Effector memory CD8-positive, alpha-beta T cell (primary cell): ENCODE measurements around the gene ST3GAL5.
"Not testable (repeated sequence)": the region's sequence is repeated elsewhere in the genome, so short reads cannot be mapped to it uniquely, and the experiment has no call there.

Experiments used
- ATAC-seq: fragments of 150-1000 bp; cut with Tn5 transposase; replicated peaks from 2 replicates; pipeline ENCODE4 v1.10.0; 2021; ENCODE audit warnings: mild to moderate bottlenecking, moderate library complexity
- DNase-seq, 3 experiments: peaks; one replicate each; pipeline ENCODE4 v3.0.0; 2021
- H3K27ac Mint-ChIP-seq, 2 donors: one replicate each; pipeline ENCODE4 v1.8.0; 2022; ENCODE audit warnings: mild to moderate bottlenecking in 2 of 2, mixed read lengths in 2 of 2, moderate library complexity in 2 of 2
- H3K27me3 Mint-ChIP-seq, 2 donors: one replicate each; pipeline ENCODE4 v1.8.0; 2022; ENCODE audit warnings: mixed read lengths in 2 of 2
- H3K36me3 Mint-ChIP-seq: one replicate; pipeline ENCODE4 v1.8.0; 2022; ENCODE audit warnings: mild to moderate bottlenecking, moderate library complexity, mixed read lengths; ENCODE audit not compliant: insufficient read depth
- H3K4me1 Mint-ChIP-seq, 2 donors: one replicate each; pipeline ENCODE4 v1.8.0; 2022; ENCODE audit warnings: low read depth in 2 of 2, mixed read lengths in 2 of 2
- H3K4me3 Mint-ChIP-seq, 2 donors: one replicate each; pipeline ENCODE4 v1.8.0; 2022; ENCODE audit warnings: mild to moderate bottlenecking in 2 of 2, mixed read lengths in 2 of 2, moderate library complexity in 2 of 2
- H3K9me3 Mint-ChIP-seq, 2 donors: one replicate each; pipeline ENCODE4 v1.8.0; 2022; ENCODE audit warnings: mixed read lengths in 2 of 2
- total RNA-seq, 9 experiments: gene quantifications; one replicate each; lab custom pipeline; 2026; lab: John Stamatoyannopoulos, UW

ST3GAL5 gene
- total RNA-seq: 4.6 to 86.9 (median 27.8) reads per million in 9 experiments

DNA sequence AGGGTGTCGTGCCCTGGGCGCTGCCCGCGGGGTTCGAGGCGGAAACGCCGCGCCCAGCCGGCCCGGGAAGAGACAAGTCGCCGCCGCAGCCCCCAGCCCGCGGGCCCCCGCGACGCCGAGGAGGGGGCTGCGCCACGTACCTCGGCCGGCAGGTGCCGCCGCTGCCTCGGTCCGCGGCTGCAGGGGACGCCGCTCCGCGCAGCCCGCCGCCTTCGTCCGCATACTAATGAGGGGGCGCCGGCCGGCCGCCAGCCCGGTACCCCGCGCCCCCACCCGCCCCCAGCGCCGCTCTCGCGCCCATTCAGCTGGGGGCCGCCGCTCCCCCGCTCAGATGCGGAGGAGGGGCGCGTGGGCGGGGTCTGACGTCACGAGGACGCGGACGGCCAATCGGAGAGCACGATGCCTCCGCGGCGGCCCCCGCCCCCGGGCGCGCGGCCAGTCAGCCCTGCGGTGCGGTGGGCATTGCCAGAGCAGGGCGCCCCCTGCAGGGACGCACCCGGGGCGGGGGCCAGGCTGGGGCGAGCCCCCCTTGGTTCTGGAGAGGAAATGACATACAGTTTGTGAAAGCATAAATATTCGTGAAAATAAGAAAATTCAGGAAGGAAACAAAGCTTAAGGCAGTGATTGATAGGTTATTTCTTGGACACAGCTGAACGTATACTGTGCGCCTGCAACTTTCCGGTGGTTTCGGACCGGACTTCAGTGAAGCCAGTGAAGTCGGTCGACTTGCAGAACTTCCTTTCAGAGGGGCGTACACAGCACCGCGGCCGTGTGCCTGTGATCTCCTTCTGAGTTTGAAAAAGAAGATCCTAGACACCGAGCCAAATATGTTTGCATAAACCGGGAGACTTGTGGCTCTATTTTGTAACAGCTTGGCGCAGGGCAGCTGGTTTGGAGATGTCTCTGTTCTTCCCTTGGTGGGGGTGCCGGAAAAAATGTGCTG, at the start of gene ST3GAL5:
Gene ST3GAL5 (minus strand): TSS at position 307 of the 943 bp plus-strand sequence. CDS start 85 bp downstream, at position 222.
- ATAC-seq (peak; percentile 84), DNase-seq (peak; percentile 94)
- no peaks in the 10 kb centered on the region for H3K9me3 Mint-ChIP-seq
- peaks cover 54 to 66% of the 10 kb centered on the region in 2 donors for H3K4me1 Mint-ChIP-seq
- peak within 1 kb of the TSS; percentile 93 to 96 for H3K27ac Mint-ChIP-seq
- H3K36me3 Mint-ChIP-seq: peaks cover 14% of the 10 kb centered on the region
- H3K27me3 Mint-ChIP-seq: no peaks in the 10 kb centered on the region
- peak within 1 kb of the TSS; percentile 91 to 92 for H3K4me3 Mint-ChIP-seq

- peaks cover 5 to 9% of the 10 kb centered on the region in 2 donors for H3K9me3 Mint-ChIP-seq
- no peak overlapping the region for H3K4me3 Mint-ChIP-seq
- DNase-seq (no peak), ATAC-seq (no peak)
- H3K4me1 Mint-ChIP-seq: peaks cover 3 to 4% of the 10 kb centered on the region in 2 donors
- H3K27ac Mint-ChIP-seq: no peak overlapping the region
- H3K36me3 Mint-ChIP-seq: no peaks in the 10 kb centered on the region
- H3K27me3 Mint-ChIP-seq: no peaks in the 10 kb centered on the region
Measured at GRCh38 chr2:85938456-85938855, 49.7 kb upstream of the ST3GAL5 start.

DNA sequence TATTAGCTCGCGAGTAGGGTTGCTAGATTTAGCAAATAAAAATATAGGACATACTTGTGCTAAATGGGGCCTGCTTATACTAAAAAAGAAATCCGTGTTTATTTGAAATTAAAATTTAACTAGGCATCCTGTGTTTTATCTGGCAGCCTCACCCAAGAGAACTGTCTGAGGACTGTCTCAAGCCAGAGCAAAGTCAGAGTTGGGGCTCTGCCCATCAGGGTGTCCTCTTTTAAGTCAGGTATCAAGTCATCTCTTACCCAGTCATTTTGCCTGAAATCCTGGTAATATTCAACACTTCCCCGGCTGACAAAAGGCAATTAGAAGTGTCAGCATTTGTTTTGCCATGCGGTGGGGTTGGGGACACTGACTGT, 48.3 kb upstream of the ST3GAL5 start:
- Mint-ChIP-seq H3K27me3 (no peaks in the 10 kb centered on the region), H3K36me3 (no peaks in the 10 kb centered on the region), H3K4me1 (peaks cover 9% of the 10 kb centered on the region in 2 donors), H3K9me3 (no peaks in the 10 kb centered on the region), H3K27ac (no peak overlapping the region), H3K4me3 (no peak overlapping the region)
- ATAC-seq (no peak), DNase-seq (no peak)

DNA sequence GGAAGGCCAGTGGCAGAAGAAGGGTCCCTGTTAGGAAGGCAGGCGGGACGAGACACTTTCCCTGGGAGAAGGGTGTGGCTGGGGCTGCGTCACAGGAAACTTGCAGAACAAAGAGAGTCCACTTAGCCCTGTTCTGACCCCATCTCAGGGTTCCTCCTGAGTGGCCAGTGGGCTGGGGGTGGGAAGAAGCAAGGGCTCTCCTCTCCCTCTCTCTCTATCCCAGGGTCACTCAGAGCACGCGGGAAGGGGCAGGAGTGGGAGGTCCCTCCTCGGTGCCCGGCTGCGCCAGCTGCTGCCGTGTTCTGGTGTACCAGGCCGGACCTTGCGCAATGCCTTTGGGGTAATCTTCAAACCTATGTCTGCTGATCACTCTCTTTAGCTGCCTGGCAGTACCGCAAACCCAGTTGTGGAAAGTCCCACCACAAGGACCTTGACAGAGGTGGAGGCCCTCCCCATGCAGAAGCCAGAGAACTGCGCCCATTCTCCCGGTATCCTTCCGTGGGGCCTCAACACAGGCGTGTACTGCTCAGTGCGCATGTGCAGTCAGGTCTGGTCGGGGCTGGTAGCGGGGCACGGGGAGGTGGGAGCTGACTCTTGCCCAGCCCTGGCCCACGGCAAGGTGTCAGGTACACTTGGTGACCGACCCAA, 47.8 kb upstream of the ST3GAL5 start:
- H3K4me1 Mint-ChIP-seq: peaks cover 9% of the 10 kb centered on the region in 2 donors
- no peak overlapping the region for H3K27ac Mint-ChIP-seq
- DNase-seq (no peak), ATAC-seq (no peak)
- H3K27me3 Mint-ChIP-seq: no peaks in the 10 kb centered on the region
- H3K4me3 Mint-ChIP-seq: no peak overlapping the region
- no peaks in the 10 kb centered on the region for H3K9me3 Mint-ChIP-seq
- no peaks in the 10 kb centered on the region for H3K36me3 Mint-ChIP-seq

DNA sequence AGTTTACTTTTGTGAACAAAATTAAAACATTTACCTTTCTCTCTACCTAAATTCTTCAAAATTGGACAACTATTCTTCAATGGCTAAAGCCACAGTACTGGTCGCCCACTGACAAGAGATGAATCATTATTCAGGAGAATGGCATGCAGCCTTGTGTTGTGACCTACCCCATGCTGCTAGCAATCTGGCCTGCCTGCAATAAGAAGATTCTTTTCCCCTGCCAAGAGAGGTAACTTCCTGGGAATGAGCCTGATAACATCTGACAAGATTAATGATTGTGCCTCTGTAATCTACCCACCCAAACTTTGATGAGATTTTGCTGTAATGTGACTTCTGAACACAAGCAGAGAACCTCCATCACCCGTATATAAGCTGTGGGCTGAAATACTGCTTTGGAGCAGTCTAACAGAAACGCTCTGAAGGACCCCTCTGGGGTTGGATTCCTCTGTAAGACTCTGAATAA, 47.0 kb upstream of the ST3GAL5 start:
- no peaks in the 10 kb centered on the region for H3K36me3 Mint-ChIP-seq
- no peak for ATAC-seq
- H3K27ac Mint-ChIP-seq: no peak overlapping the region
- no peak overlapping the region for H3K4me3 Mint-ChIP-seq
- no peak for DNase-seq
- H3K4me1 Mint-ChIP-seq: peaks cover 9% of the 10 kb centered on the region in 2 donors
- H3K9me3 Mint-ChIP-seq: no peaks in the 10 kb centered on the region
- H3K27me3 Mint-ChIP-seq: no peaks in the 10 kb centered on the region

DNA sequence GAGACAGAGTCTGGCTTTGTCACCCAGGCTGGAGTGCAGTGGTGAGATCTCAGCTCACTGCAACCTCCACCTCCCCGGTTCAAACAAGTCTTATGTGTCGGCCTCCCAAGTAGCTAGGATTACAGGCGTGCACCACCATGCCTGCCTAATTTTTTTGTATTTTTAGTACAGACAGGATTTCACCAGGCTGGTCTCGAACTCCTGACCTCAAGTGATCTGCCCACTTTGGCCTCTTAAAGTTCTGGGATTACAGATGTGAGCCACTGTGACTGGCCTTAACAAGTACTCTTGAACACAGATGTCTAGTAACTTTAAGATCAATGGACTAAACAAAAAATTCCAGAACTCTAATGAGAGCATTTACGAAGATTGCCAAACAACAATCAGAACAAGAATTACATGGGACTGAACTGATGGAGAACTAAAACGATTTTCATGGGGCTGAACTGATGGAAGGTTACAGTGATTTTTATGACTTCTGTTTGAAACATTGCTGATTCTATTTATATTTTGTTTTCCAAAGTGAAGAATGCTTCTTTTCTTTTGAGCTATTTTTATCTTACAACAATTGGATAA, 46.5 kb upstream of the ST3GAL5 start:
- H3K27me3 Mint-ChIP-seq: no peaks in the 10 kb centered on the region

DNA sequence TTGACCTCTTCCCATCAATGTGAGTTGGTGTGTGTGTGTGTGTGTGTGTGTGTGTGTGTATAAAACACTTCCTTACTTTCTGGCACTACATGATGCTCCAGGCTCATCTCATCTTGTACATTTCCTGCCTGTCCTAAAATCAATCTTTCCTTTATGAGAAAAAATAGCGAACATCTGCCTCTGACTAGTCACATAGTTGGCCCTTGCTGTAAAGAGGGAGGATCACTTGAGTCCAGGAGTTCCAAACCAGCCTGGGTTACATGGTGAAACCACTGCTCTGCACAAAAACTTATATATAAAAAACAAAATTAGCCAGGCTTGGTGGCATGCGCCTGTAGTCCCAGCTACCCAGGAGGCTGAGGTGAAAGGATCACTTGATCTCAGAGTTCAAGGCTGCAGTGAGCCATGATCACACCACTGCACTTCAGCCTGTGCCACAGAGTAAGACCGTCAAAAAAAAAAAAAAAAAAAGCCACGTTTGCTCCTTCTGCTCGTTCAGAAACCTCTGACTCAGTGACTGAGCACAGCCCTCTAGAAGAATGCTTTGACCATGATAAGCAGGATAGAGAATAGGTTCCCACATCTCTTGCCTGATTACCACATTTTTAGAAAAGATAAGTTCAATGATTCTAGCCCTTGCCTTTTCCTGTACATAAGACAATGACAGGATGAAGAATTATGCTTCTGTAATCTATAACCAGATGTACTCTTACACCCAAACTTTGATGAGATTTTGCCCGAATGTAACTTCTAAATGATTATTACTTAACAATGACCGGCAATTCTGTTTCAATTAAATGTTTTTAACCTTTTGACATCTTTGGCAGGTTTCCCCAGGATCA, 45.2 kb upstream of the ST3GAL5 start:
- Mint-ChIP-seq H3K27ac (peak overlapping the region in 1 of 2 donors; percentile 52), H3K27me3 (no peaks in the 10 kb centered on the region), H3K9me3 (no peaks in the 10 kb centered on the region), H3K4me3 (no peak overlapping the region), H3K4me1 (peaks cover 6 to 9% of the 10 kb centered on the region in 2 donors), H3K36me3 (no peaks in the 10 kb centered on the region)
- no peak for DNase-seq
- no peak for ATAC-seq

More for the DNA sequence above, 46.5 kb upstream of the ST3GAL5 start:
- H3K4me3 Mint-ChIP-seq: no peak overlapping the region
- no peaks in the 10 kb centered on the region for H3K9me3 Mint-ChIP-seq
- H3K36me3 Mint-ChIP-seq: no peaks in the 10 kb centered on the region
- no peak for ATAC-seq
- H3K4me1 Mint-ChIP-seq: peaks cover 9% of the 10 kb centered on the region in 2 donors
- H3K27ac Mint-ChIP-seq: no peak overlapping the region
- no peak for DNase-seq

GRCh38 chr2:85931151-85931550, 42.4 kb upstream of the ST3GAL5 start:
- H3K27ac Mint-ChIP-seq, H3K36me3 Mint-ChIP-seq, H3K27me3 Mint-ChIP-seq, ATAC-seq, H3K4me3 Mint-ChIP-seq, H3K9me3 Mint-ChIP-seq, DNase-seq: not testable (repeated sequence)
- H3K4me1 Mint-ChIP-seq: peaks cover 8 to 15% of the 10 kb centered on the region in 2 donors

- H3K4me3 Mint-ChIP-seq: no peak overlapping the region
Measured at GRCh38 chr2:85930129-85931124, 41.6 kb upstream of the ST3GAL5 start.

GRCh38 chr2:85929096-85930050, 40.6 kb upstream of the ST3GAL5 start:
- Mint-ChIP-seq H3K4me1 (peaks cover 11 to 15% of the 10 kb centered on the region in 2 donors), H3K27ac (no peak overlapping the region), H3K36me3 (no peaks in the 10 kb centered on the region), H3K9me3 (no peaks in the 10 kb centered on the region), H3K27me3 (no peaks in the 10 kb centered on the region), H3K4me3 (no peak overlapping the region)
- DNase-seq (no peak), ATAC-seq (no peak)

More at GRCh38 chr2:85930129-85931124, 41.6 kb upstream of the ST3GAL5 start:
- H3K27ac Mint-ChIP-seq: no peak overlapping the region
- H3K4me1 Mint-ChIP-seq: peaks cover 8 to 15% of the 10 kb centered on the region in 2 donors
- no peak for ATAC-seq
- no peaks in the 10 kb centered on the region for H3K9me3 Mint-ChIP-seq
- no peaks in the 10 kb centered on the region for H3K27me3 Mint-ChIP-seq
- DNase-seq: no peak
- no peaks in the 10 kb centered on the region for H3K36me3 Mint-ChIP-seq

GRCh38 chr2:85926931-85927661, 38.3 kb upstream of the ST3GAL5 start:
- Mint-ChIP-seq H3K27ac (no peak overlapping the region), H3K4me1 (peaks cover 5 to 6% of the 10 kb centered on the region in 2 donors), H3K27me3 (no peaks in the 10 kb centered on the region), H3K4me3 (no peak overlapping the region), H3K36me3 (no peaks in the 10 kb centered on the region), H3K9me3 (no peaks in the 10 kb centered on the region)
- no peak for DNase-seq
- no peak for ATAC-seq
